GM23248 (cell line): ENCODE measurements around the gene ACCSL.

Source experiments
- EZH2 ChIP-seq: fragments of 200-600 bp; sonication (generic); IDR thresholded peaks from 2 replicates; pipeline ENCODE4 v1.6.1; 2018; ENCODE audit warnings: antibody characterized with exemption, mild to moderate bottlenecking; ENCODE audit not compliant: insufficient read depth, poor library complexity, severe bottlenecking
- EZH2phosphoT487 ChIP-seq: fragments of 200-600 bp; sonication (generic); IDR thresholded peaks from 2 replicates; pipeline ENCODE4 v1.6.1; 2018; ENCODE audit warnings: antibody characterized with exemption, moderate library complexity, mild to moderate bottlenecking, low read depth; ENCODE audit not compliant: insufficient read depth

GRCh38 chr11:44004452-44005062, 43.2 kb upstream of the ACCSL start:
- no peak for TF ChIP-seq EZH2
- TF ChIP-seq EZH2phosphoT487, result no peak
